ENCODE measurements around the gene GRM4. TPM values are rescaled to one million over a fixed set of nuclear protein-coding genes. Genes with fewer than 3 reads are reported as not detected.
A peak's percentile ranks its signal among the peaks of the same experiment; 100 is the strongest.
"Not testable (repeated sequence)": the region's sequence is repeated elsewhere in the genome, so short reads cannot be mapped to it uniquely, and the experiment has no call there.

Gene GRM4
- total RNA-seq, result not detected

DNA sequence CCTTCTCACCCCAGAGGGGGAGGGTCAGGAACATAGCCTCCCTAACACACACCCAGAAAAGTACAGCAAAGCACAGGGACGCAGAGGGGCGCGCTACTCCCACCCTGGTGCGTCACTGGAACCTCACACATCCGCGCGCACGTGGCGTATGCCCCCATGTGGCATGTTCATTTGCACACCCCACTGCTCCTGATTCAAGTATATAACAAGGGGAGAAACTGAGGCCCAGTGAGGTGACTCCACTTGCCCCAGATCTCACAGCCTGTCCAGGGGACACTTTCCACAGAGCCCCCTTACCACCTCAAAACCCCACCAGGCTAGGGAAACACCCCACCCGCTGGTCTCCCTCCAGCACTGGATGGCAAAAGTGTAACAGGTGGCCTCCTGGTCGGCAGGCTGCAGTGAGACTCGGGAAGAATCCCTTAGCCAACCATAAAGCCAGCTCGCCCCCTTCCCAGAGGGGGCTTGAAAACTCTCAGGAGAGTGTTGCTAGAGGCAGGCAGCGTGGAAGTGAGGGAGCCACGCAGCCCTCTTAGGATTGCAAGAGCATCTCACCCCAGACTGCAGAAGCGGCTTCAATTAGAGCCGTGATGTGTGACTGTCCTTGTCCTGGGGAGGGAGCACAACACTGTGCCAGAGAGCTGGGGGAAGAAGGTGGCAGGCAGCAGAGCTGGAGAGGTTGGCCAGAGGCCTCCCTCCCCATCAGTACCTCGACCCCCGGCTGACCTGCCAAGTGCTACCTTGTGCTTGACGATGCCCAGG is at the start of gene GRM4:
Gene GRM4, minus strand, starts transcription at position 67 of the 762 bp plus-strand sequence. CDS start 12,591 bp downstream, outside the sequence.
- peaks cover 0 to 3% (median 0%) of the 10 kb centered on the region in 4 donors for H3K9me3 ChIP-seq
- H3K27ac ChIP-seq, result no peak within 1 kb of the TSS
- peak within 1 kb of the TSS; percentile 24 to 52 (median 40) for H3K4me3 ChIP-seq
- H3K27me3 ChIP-seq, result peaks cover 0 to 45% of the 10 kb centered on the region in 2 donors
- DNase-seq, result peak in 1 of 3 donors; percentile 39
- H3K4me1 ChIP-seq, result peaks cover 0 to 26% (median 18%) of the 10 kb centered on the region in 4 donors
- H3K36me3 ChIP-seq, result no peaks in the 10 kb centered on the region
- no peak for TF ChIP-seq POLR2A (IDR thresholded peaks at IDR 0.05)
- TF ChIP-seq, protein P1, sequence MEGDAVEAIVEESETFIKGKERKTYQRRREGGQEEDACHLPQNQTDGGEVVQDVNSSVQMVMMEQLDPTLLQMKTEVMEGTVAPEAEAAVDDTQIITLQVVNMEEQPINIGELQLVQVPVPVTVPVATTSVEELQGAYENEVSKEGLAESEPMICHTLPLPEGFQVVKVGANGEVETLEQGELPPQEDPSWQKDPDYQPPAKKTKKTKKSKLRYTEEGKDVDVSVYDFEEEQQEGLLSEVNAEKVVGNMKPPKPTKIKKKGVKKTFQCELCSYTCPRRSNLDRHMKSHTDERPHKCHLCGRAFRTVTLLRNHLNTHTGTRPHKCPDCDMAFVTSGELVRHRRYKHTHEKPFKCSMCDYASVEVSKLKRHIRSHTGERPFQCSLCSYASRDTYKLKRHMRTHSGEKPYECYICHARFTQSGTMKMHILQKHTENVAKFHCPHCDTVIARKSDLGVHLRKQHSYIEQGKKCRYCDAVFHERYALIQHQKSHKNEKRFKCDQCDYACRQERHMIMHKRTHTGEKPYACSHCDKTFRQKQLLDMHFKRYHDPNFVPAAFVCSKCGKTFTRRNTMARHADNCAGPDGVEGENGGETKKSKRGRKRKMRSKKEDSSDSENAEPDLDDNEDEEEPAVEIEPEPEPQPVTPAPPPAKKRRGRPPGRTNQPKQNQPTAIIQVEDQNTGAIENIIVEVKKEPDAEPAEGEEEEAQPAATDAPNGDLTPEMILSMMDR (IDR thresholded peaks at IDR 0.05), result no peak

DNA sequence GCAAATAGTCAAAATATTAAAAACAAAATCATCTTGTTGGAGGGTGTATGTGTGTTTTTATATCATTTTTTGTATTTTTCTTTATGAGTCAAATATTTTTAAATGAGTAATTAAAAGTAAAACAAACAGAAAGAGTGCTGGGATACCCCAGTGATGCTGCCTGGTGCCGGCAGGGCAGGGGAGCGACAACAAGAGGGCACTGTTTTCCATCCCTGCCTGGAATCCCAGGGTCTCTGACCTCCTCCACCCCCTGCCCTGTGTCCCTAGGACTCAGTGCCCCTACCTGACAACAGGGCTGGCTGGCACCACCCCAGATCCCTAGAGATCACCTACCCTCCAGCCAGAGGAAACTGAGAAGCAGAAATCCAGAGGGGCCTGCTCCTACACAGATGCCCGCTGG is 48.9 kb upstream of the GRM4 start:
- no peak for DNase-seq
- H3K4me1 ChIP-seq, result peaks cover 0 to 11% (median 5%) of the 10 kb centered on the region in 4 donors
- H3K36me3 ChIP-seq, result no peaks in the 10 kb centered on the region
- TF ChIP-seq POLR2A (IDR thresholded peaks at IDR 0.05), result no peak
- TF ChIP-seq, protein P1 (IDR thresholded peaks at IDR 0.05), result no peak
- no peak overlapping the region for H3K27ac ChIP-seq
- no peak overlapping the region for H3K4me3 ChIP-seq
- no peaks in the 10 kb centered on the region for H3K27me3 ChIP-seq
- no peaks in the 10 kb centered on the region for H3K9me3 ChIP-seq

DNA sequence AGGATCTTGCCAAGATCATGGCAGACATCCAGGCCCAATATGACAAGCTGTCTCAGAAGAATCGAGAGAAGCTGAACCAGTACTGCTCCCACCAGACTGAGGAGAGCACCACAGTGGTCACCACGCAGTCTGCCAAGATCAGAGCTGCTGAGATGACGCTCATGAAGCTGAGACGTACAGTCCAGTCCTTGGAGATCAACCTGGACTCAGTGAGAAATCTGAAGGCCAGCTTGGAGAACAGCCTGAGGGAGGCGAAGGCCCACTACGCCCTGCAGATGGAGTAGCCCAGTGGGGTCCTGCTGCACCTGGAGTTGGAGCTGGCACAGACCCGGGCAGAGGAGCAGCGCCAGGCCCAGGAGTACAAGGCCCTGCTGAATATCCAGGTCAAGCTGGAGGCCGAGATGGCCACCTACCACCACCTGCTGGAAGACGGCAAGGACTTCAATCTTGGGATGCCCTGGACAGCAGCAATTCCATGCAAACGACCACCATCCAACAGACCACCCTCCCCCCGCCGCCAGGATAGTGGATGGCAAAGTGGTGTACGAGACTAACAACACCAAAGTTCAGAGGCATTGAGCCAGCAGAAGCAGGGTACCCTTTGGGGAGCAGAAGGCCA is 44.7 kb upstream of the GRM4 start:
- no peak overlapping the region for H3K4me3 ChIP-seq
- no peaks in the 10 kb centered on the region for H3K4me1 ChIP-seq
- peak in 1 of 3 donors; percentile 29 for DNase-seq
- H3K36me3 ChIP-seq, result no peaks in the 10 kb centered on the region
- no peaks in the 10 kb centered on the region for H3K27me3 ChIP-seq
- no peaks in the 10 kb centered on the region for H3K9me3 ChIP-seq
- peak overlapping the region in 1 of 4 donors; percentile 5 for H3K27ac ChIP-seq
- TF ChIP-seq, protein P1 (IDR thresholded peaks at IDR 0.05), result no peak
- TF ChIP-seq POLR2A (IDR thresholded peaks at IDR 0.05), result no peak

DNA sequence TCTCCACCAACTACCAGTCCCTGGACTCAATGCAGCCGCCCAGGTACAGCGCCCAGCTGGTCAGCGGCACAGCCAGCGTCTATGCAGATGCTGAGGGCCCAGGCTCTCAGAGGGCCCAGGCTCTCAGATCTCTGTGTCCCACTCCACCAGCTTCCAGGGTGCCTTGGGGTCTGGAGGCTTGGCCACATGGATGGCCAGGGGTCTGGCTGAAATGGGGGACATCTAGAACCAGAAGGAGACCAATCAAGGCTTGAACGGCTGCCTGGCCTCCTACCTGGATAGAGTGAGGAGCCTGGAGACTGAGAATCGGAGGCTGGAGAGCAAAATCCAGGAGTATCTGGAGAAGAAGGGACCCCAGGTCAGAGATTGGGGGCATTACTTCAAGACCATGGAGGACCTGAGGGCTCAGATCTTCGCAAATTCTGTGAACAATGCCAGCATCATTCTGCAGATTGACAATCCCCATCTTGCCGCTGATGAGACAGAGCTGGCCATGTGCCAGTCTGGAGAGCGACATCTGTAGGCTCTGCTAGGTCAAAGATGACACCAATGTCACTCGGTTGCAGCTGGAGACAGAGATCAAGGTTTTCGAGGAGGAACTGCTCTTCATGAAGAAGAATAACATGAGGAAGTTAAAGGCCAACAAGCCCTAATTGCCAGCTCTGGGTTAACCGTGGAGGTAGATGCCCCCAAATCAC is 44.1 kb upstream of the GRM4 start:
- Histone ChIP-seq H3K9me3 (no peaks in the 10 kb centered on the region), H3K4me1 (no peaks in the 10 kb centered on the region), H3K27ac (peak overlapping the region in 1 of 4 donors; percentile 5), H3K36me3 (no peaks in the 10 kb centered on the region), H3K27me3 (no peaks in the 10 kb centered on the region), H3K4me3 (no peak overlapping the region)
- peak in 2 of 3 donors; percentile 72 to 81 for DNase-seq
- TF ChIP-seq, protein P1 (IDR thresholded peaks at IDR 0.05), result no peak
- TF ChIP-seq POLR2A (IDR thresholded peaks at IDR 0.05), result no peak

DNA sequence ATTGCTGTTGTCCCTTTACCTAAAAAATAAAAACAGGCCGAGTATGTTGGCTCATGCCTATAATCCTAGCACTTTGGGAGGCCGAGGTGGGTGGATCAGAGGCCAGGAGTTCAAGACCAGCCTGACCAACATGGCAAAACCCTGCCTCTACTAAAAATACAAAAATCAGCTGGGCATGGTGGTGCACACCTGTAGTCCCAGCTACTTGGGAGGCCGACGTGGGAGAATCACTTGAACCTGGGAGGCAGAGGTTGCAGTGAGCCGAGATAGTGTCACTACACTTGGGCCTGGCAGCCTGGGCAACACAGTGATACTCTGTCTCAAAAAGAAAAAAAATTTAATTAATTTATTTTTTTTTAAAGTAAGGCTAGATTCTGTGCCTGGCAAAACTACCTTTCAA is 38.8 kb upstream of the GRM4 start:
- not testable (repeated sequence) for H3K27me3 ChIP-seq, H3K9me3 ChIP-seq
- peak in 1 of 3 donors; percentile 37 for DNase-seq

More for the DNA sequence above, 38.8 kb upstream of the GRM4 start:
- H3K27ac ChIP-seq, H3K36me3 ChIP-seq, H3K4me3 ChIP-seq, H3K4me1 ChIP-seq: not testable (repeated sequence)

All from Peyer's patch (tissue), 4 donors.